HCT116 (cell line): ENCODE measurements around the gene RETREG1.

Experiments
- POLR2A ChIP-seq: IDR thresholded peaks from 2 replicates; pipeline ENCODE4 v1.7.0; 2011; ENCODE audit warnings: borderline replicate concordance; ENCODE audit not compliant: insufficient read depth, insufficient read length; ENCODE audit errors: extremely low read depth
- POLR2AphosphoS5 ChIP-seq: IDR thresholded peaks from 2 replicates; pipeline ENCODE4 v1.6.1; 2011; ENCODE audit warnings: mild to moderate bottlenecking, low read depth, low read length, moderate library complexity
- SP1 ChIP-seq: IDR thresholded peaks from 2 replicates; pipeline ENCODE4 v1.6.1; 2012; ENCODE audit warnings: low read depth
- SRF ChIP-seq: IDR thresholded peaks from 2 replicates; pipeline ENCODE4 v1.6.1; 2012; ENCODE audit warnings: low read depth
- TF ChIP-seq, protein P1 (sequence below), 3 experiments: fragments of 200-600 bp in 1 of 3; sonication (generic) in 1 of 3; IDR thresholded peaks in 2 of 3; conservative IDR thresholded peaks in 1 of 3; 2 replicates each; pipeline ENCODE4 v1.5.1; 2012 to 2017; ENCODE audit warnings: low read depth in 2 of 3, low read length in 2 of 3, antibody characterized with exemption in 1 of 3, borderline replicate concordance in 1 of 3, control low read depth in 1 of 3, mild to moderate bottlenecking in 1 of 3, mixed read lengths in 1 of 3, mixed run types in 1 of 3, moderate library complexity in 1 of 3; ENCODE audit not compliant: insufficient read depth in 1 of 3

DNA sequence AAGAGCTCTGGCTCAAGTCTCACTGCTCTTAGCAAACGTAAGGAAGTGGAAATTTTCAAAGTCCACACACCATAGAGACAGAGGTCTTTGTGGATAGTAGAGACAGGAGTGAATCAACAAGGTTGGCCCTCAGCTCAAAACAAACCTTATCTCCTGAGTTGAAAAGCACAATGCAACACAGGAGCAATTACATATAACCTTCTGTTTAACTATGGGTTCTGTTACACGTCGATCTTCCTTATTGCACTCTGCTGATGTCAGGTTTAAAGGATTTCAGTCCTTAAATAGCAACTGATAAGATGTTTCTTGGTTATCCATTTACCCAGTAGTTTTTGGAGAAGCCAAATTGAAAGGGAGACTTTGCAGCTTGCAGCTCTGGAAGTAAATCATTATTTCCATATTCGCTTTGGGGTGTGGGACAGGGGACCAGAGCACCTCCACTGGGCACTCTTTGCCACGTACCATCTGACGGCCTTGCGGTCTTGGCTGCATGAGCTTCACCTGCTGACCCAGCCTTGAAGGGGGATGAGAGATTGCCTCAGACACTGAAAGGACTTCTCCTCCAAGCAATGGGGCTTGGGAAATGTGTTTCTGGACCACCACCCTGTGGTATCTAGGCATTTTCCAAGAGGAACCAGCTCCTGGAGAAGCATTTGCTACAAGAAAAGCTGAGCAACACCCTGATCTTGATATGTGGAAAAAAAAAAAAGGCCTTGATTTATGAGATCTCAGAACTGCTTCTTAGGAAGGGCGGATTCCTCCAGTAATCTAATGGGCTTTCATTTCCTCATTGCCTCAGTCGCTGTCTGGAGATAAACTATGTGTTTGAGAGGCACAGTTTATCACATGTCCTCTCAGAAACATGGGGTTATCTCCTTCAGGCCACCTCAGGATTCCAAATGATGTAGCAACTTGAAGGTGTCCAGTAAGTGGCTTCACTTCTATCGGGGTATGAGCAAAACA, 95.0 kb downstream of the RETREG1 start:
- TF ChIP-seq, protein P1, sequence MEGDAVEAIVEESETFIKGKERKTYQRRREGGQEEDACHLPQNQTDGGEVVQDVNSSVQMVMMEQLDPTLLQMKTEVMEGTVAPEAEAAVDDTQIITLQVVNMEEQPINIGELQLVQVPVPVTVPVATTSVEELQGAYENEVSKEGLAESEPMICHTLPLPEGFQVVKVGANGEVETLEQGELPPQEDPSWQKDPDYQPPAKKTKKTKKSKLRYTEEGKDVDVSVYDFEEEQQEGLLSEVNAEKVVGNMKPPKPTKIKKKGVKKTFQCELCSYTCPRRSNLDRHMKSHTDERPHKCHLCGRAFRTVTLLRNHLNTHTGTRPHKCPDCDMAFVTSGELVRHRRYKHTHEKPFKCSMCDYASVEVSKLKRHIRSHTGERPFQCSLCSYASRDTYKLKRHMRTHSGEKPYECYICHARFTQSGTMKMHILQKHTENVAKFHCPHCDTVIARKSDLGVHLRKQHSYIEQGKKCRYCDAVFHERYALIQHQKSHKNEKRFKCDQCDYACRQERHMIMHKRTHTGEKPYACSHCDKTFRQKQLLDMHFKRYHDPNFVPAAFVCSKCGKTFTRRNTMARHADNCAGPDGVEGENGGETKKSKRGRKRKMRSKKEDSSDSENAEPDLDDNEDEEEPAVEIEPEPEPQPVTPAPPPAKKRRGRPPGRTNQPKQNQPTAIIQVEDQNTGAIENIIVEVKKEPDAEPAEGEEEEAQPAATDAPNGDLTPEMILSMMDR (IDR thresholded peaks at IDR 0.05 in 2 of 3, conservative IDR thresholded peaks at IDR 0.05 in 1 of 3; ENCODE audit: borderline replicate concordance in 1 of 3, insufficient read depth in 1 of 3, low read depth in 2 of 3, low read length in 2 of 3) = no peak
- no peak for TF ChIP-seq SRF
- no peak for TF ChIP-seq SP1
- TF ChIP-seq POLR2AphosphoS5 = no peak
- no peak for TF ChIP-seq POLR2A
